Skeletal muscle tissue (tissue), 4 donors: ENCODE results near the gene ZNF574. TPM values are rescaled to one million over a fixed set of nuclear protein-coding genes. Genes with fewer than 3 reads are reported as not detected.
A peak's percentile ranks its signal among the peaks of the same experiment; 100 is the strongest.

Source experiments
- H3K27ac ChIP-seq: one replicate; pipeline ENCODE4 v1.7.0; 2013; ENCODE audit warnings: mild to moderate bottlenecking, low read depth, low read length, inconsistent platforms
- H3K27me3 ChIP-seq, 3 donors: one replicate each; pipeline ENCODE4 v1.7.0; 2013; ENCODE audit warnings: low read length in 3 of 3; ENCODE audit not compliant: control insufficient read depth in 3 of 3, insufficient read depth in 3 of 3
- H3K36me3 ChIP-seq, 3 donors: one replicate each; pipeline ENCODE4 v1.7.0; 2013; ENCODE audit warnings: low read length in 3 of 3; ENCODE audit not compliant: control insufficient read depth in 3 of 3, insufficient read depth in 3 of 3
- H3K4me1 ChIP-seq, 3 donors: one replicate each; pipeline ENCODE4 v1.7.0; 2013; ENCODE audit warnings: low read length in 3 of 3, mild to moderate bottlenecking in 3 of 3; ENCODE audit not compliant: control insufficient read depth in 3 of 3, insufficient read depth in 3 of 3
- H3K4me3 ChIP-seq, 3 donors: one replicate each; pipeline ENCODE4 v1.7.0; 2013; ENCODE audit warnings: low read length in 3 of 3
- H3K9ac ChIP-seq, 3 donors: one replicate each; pipeline ENCODE4 v1.7.0; 2013; ENCODE audit warnings: low read length in 3 of 3, mild to moderate bottlenecking in 3 of 3, moderate library complexity in 2 of 3, low read depth in 1 of 3
- H3K9me3 ChIP-seq, 3 donors: one replicate each; pipeline ENCODE4 v1.7.0; 2013; ENCODE audit warnings: low read length in 3 of 3; ENCODE audit not compliant: control insufficient read depth in 3 of 3
- total RNA-seq: library from RNA; depleted of rRNA; stranded (reverse); fragments of >200 nt; gene quantifications from one replicate; pipeline ENCODE4 v1.2.3, GENCODE V29; 2014
- donor health status: Osteomylitis.

Gene ZNF574
- total RNA-seq, 1 donor from 2014 or later: 7.8 TPM

GRCh38 chr19:42111811-42112210 lies 35.8 kb downstream of the ZNF574 start:
- no peaks in the 10 kb centered on the region for H3K9me3 ChIP-seq
- H3K27ac ChIP-seq: no peak overlapping the region
- no peaks in the 10 kb centered on the region for H3K36me3 ChIP-seq
- no peak overlapping the region for H3K4me3 ChIP-seq
- no peak overlapping the region for H3K9ac ChIP-seq
- H3K4me1 ChIP-seq: peaks cover 3 to 15% (median 11%) of the 10 kb centered on the region in 3 donors
- peaks cover 0 to 21% (median 11%) of the 10 kb centered on the region in 3 donors for H3K27me3 ChIP-seq

GRCh38 chr19:42113641-42114348 lies 37.8 kb downstream of the ZNF574 start:
- Histone ChIP-seq H3K9ac (no peak overlapping the region), H3K27me3 (peaks cover 0 to 18% (median 7%) of the 10 kb centered on the region in 3 donors), H3K36me3 (no peaks in the 10 kb centered on the region), H3K27ac (peak overlapping the region; percentile 56), H3K4me3 (no peak overlapping the region), H3K9me3 (no peaks in the 10 kb centered on the region), H3K4me1 (peaks cover 3 to 14% (median 11%) of the 10 kb centered on the region in 3 donors)

GRCh38 chr19:42114412-42114811 lies 38.4 kb downstream of the ZNF574 start:
- peaks cover 0 to 18% (median 7%) of the 10 kb centered on the region in 3 donors for H3K27me3 ChIP-seq
- peaks cover 3 to 13% (median 11%) of the 10 kb centered on the region in 3 donors for H3K4me1 ChIP-seq
- H3K36me3 ChIP-seq: no peaks in the 10 kb centered on the region
- H3K27ac ChIP-seq: peak overlapping the region; percentile 56
- no peaks in the 10 kb centered on the region for H3K9me3 ChIP-seq
- H3K9ac ChIP-seq: no peak overlapping the region
- no peak overlapping the region for H3K4me3 ChIP-seq

- Histone ChIP-seq H3K9ac (no peak overlapping the region), H3K36me3 (no peaks in the 10 kb centered on the region), H3K4me1 (peaks cover 3 to 13% (median 11%) of the 10 kb centered on the region in 3 donors), H3K27ac (no peak overlapping the region), H3K4me3 (no peak overlapping the region), H3K9me3 (no peaks in the 10 kb centered on the region), H3K27me3 (peaks cover 0 to 17% (median 7%) of the 10 kb centered on the region in 3 donors)
Measured at GRCh38 chr19:42115219-42115618, 39.3 kb downstream of the ZNF574 start.

- H3K4me3 ChIP-seq: no peak overlapping the region
- H3K4me1 ChIP-seq: peaks cover 3 to 13% (median 11%) of the 10 kb centered on the region in 3 donors
- no peaks in the 10 kb centered on the region for H3K36me3 ChIP-seq
- no peaks in the 10 kb centered on the region for H3K9me3 ChIP-seq
- peaks cover 0 to 14% (median 7%) of the 10 kb centered on the region in 3 donors for H3K27me3 ChIP-seq
- no peak overlapping the region for H3K27ac ChIP-seq
- no peak overlapping the region for H3K9ac ChIP-seq
Measured at GRCh38 chr19:42115705-42116104, 39.7 kb downstream of the ZNF574 start.

GRCh38 chr19:42116308-42117075 lies 40.5 kb downstream of the ZNF574 start:
- H3K27ac ChIP-seq: no peak overlapping the region
- no peaks in the 10 kb centered on the region for H3K36me3 ChIP-seq
- peaks cover 4 to 12% (median 7%) of the 10 kb centered on the region in 3 donors for H3K27me3 ChIP-seq
- H3K9ac ChIP-seq: no peak overlapping the region
- peaks cover 3 to 13% (median 11%) of the 10 kb centered on the region in 3 donors for H3K4me1 ChIP-seq
- H3K9me3 ChIP-seq: no peaks in the 10 kb centered on the region
- no peak overlapping the region for H3K4me3 ChIP-seq

- Histone ChIP-seq H3K4me3 (no peak overlapping the region), H3K9me3 (no peaks in the 10 kb centered on the region), H3K27ac (no peak overlapping the region)
Measured at GRCh38 chr19:42117076-42117475, 41.1 kb downstream of the ZNF574 start.

GRCh38 chr19:42120276-42120980 lies 44.5 kb downstream of the ZNF574 start:
- Histone ChIP-seq H3K27ac (no peak overlapping the region), H3K36me3 (no peaks in the 10 kb centered on the region), H3K9ac (no peak overlapping the region), H3K9me3 (no peaks in the 10 kb centered on the region), H3K27me3 (peaks cover under 1 to 18% (median 14%) of the 10 kb centered on the region in 3 donors), H3K4me1 (peaks cover 0 to 4% (median 3%) of the 10 kb centered on the region in 3 donors), H3K4me3 (no peak overlapping the region)

More at GRCh38 chr19:42117076-42117475, 41.1 kb downstream of the ZNF574 start:
- Histone ChIP-seq H3K4me1 (peaks cover 3 to 13% (median 11%) of the 10 kb centered on the region in 3 donors), H3K9ac (no peak overlapping the region), H3K36me3 (no peaks in the 10 kb centered on the region), H3K27me3 (peaks cover 4 to 10% (median 7%) of the 10 kb centered on the region in 3 donors)

GRCh38 chr19:42121036-42121621 lies 45.2 kb downstream of the ZNF574 start:
- Histone ChIP-seq H3K4me3 (no peak overlapping the region), H3K9me3 (no peaks in the 10 kb centered on the region), H3K9ac (peak overlapping the region in 1 of 3 donors; percentile 33)

More at GRCh38 chr19:42121036-42121621, 45.2 kb downstream of the ZNF574 start:
- Histone ChIP-seq H3K36me3 (no peaks in the 10 kb centered on the region), H3K27me3 (peaks cover 5 to 22% (median 14%) of the 10 kb centered on the region in 3 donors), H3K27ac (no peak overlapping the region), H3K4me1 (peaks cover 0 to 4% (median 3%) of the 10 kb centered on the region in 3 donors)
